H1 (cell line): Measurements from ENCODE around the gene ADAMTS20. TPM values are rescaled to one million over a fixed set of nuclear protein-coding genes. Genes with fewer than 3 reads are reported as not detected.

Experiments
- CTCF ChIA-PET: fragments of 300-600 bp; sonication (Branson Sonifier 250); formaldehyde crosslinking; loops from one replicate; lab custom pipeline; 2021; ENCODE audit not compliant: partially characterized antibody; lab: Charles Lee
- POLR2A ChIA-PET: fragments of 300-600 bp; sonication (Branson Sonifier 250); formaldehyde crosslinking; loops from one replicate; lab custom pipeline; 2021; ENCODE audit warnings: inconsistent platforms; ENCODE audit not compliant: partially characterized antibody; lab: Charles Lee
- DNase-seq, 2 experiments: peaks; one replicate each; pipeline versions ENCODE4 v3.0.0 to v3.0.0-alpha.2; 2010 to 2022; ENCODE audit warnings: low spot score in 2 of 2, low read depth in 1 of 2, mixed read lengths in 1 of 2
- FAIRE-seq: peaks from 2 replicates; lab custom pipeline; 2011; peaks lifted over from hg19 to GRCh38; lab: Jason Lieb, UNC
- H2AFZ ChIP-seq: 2 replicates; pipeline ENCODE4 v1.8.1; 2012; ENCODE audit warnings: low read length, inconsistent platforms
- H2AK5ac ChIP-seq: 2 replicates; pipeline ENCODE4 v1.6.1; 2013; ENCODE audit warnings: low read depth, low read length
- H2BK120ac ChIP-seq: replicated peaks from 2 replicates; pipeline ENCODE3; 2013; ENCODE audit warnings: low read depth, low read length, inconsistent platforms
- H2BK12ac ChIP-seq: 2 replicates; pipeline ENCODE4 v1.6.1; 2013; ENCODE audit warnings: low read depth, low read length
- H2BK15ac ChIP-seq: 2 replicates; pipeline ENCODE4 v1.6.1; 2013; ENCODE audit warnings: low read length
- H2BK20ac ChIP-seq: 2 replicates; pipeline ENCODE4 v1.6.1; 2013; ENCODE audit warnings: low read length
- H2BK5ac ChIP-seq: 2 replicates; pipeline ENCODE4 v1.6.1; 2013; ENCODE audit warnings: low read depth, low read length
- H3K14ac ChIP-seq: 2 replicates; pipeline ENCODE4 v1.6.1; 2013; ENCODE audit warnings: inconsistent platforms; ENCODE audit not compliant: insufficient read length
- H3K18ac ChIP-seq: 2 replicates; pipeline ENCODE4 v1.6.1; 2013; ENCODE audit warnings: low read length; ENCODE audit errors: extremely low read depth
- H3K23ac ChIP-seq: 2 replicates; pipeline ENCODE4 v1.6.1; 2013; ENCODE audit warnings: inconsistent platforms; ENCODE audit not compliant: insufficient read length
- H3K23me2 ChIP-seq: 2 replicates; pipeline ENCODE4 v1.6.1; 2013; ENCODE audit warnings: low read depth, low read length
- H3K27ac ChIP-seq: 2 replicates; pipeline ENCODE4 v1.6.1; 2011; ENCODE audit warnings: low read depth, low read length, inconsistent platforms
- H3K27me3 ChIP-seq, 4 experiments: replicated peaks in 1 of 4; 1 replicate in 1 of 4; 2 replicates in 3 of 4; pipeline versions ENCODE4 v1.6.1 to v1.8.1; 2011 to 2013; ENCODE audit warnings: low read length in 3 of 4, mild to moderate bottlenecking in 3 of 4, inconsistent platforms in 2 of 4, mixed read lengths in 2 of 4, moderate library complexity in 1 of 4; ENCODE audit not compliant: control insufficient read depth in 3 of 4, insufficient read depth in 3 of 4; ENCODE audit errors: extremely low read depth in 1 of 4
- H3K36me3 ChIP-seq, 4 experiments: 2 replicates each; pipeline versions ENCODE4 v1.6.1 to v1.8.1; 2011 to 2013; ENCODE audit warnings: mild to moderate bottlenecking in 4 of 4, low read length in 3 of 4, moderate library complexity in 2 of 4, control low read depth in 1 of 4, inconsistent platforms in 1 of 4; ENCODE audit not compliant: insufficient read depth in 4 of 4, control insufficient read depth in 2 of 4
- H3K4ac ChIP-seq: replicated peaks from 2 replicates; pipeline ENCODE3; 2013; ENCODE audit warnings: low read length, low read depth, mixed read lengths, inconsistent platforms; ENCODE audit not compliant: insufficient read length
- H3K4me1 ChIP-seq, 4 experiments: replicated peaks in 1 of 4; 1 replicate in 1 of 4; 2 replicates in 3 of 4; pipeline versions ENCODE4 v1.6.1 to v1.8.1; 2011 to 2013; ENCODE audit warnings: low read length in 3 of 4, inconsistent platforms in 2 of 4, mixed read lengths in 1 of 4; ENCODE audit not compliant: insufficient read depth in 4 of 4, control insufficient read depth in 3 of 4
- H3K4me2 ChIP-seq, 2 experiments: 2 replicates each; pipeline versions ENCODE4 v1.6.1 to v1.8.1; 2011 to 2013; ENCODE audit warnings: low read depth in 2 of 2, low read length in 2 of 2, control low read depth in 1 of 2, inconsistent platforms in 1 of 2, mild to moderate bottlenecking in 1 of 2; ENCODE audit not compliant: insufficient read depth in 1 of 2
- H3K4me3 ChIP-seq, 4 experiments: fragments of 200-600, 300-600 bp in 1 of 4; sonication (generic), shearing (Covaris generic), sonication (Bioruptor Twin) in 1 of 4; 2 replicates each; pipeline versions ENCODE4 v1.5.1 to v1.8.1; 2011 to 2016; ENCODE audit warnings: low read length in 4 of 4, low read depth in 3 of 4, control low read depth in 2 of 4, inconsistent platforms in 2 of 4, mild to moderate bottlenecking in 2 of 4, mixed read lengths in 1 of 4, moderate library complexity in 1 of 4; ENCODE audit not compliant: insufficient read depth in 2 of 4; ENCODE audit errors: extremely low read depth in 1 of 4
- H3K56ac ChIP-seq: replicated peaks from 2 replicates; pipeline ENCODE3; 2013; ENCODE audit warnings: low read depth, mild to moderate bottlenecking, mixed read lengths, low read length, inconsistent platforms; ENCODE audit not compliant: insufficient read length
- H3K79me1 ChIP-seq: 2 replicates; pipeline ENCODE4 v1.6.1; 2013; ENCODE audit warnings: low read depth, low read length, control low read depth
- H3K79me2 ChIP-seq, 2 experiments: 2 replicates each; pipeline versions ENCODE4 v1.6.1 to v1.8.1; 2012 to 2013; ENCODE audit warnings: low read length in 2 of 2, mild to moderate bottlenecking in 2 of 2, inconsistent platforms in 1 of 2; ENCODE audit not compliant: insufficient read depth in 2 of 2, control insufficient read depth in 1 of 2
- H3K9ac ChIP-seq, 4 experiments: replicated peaks in 1 of 4; 1 replicate in 1 of 4; 2 replicates in 3 of 4; pipeline versions ENCODE4 v1.6.1 to v1.8.1; 2011 to 2013; ENCODE audit warnings: low read depth in 3 of 4, low read length in 3 of 4, control low read depth in 2 of 4, mild to moderate bottlenecking in 2 of 4, moderate library complexity in 2 of 4, inconsistent platforms in 1 of 4; ENCODE audit errors: extremely low read depth in 1 of 4
- H3K9me3 ChIP-seq, 2 experiments: 2 replicates each; pipeline versions ENCODE4 v1.6.1 to v1.8.1; 2012 to 2013; ENCODE audit warnings: mild to moderate bottlenecking in 2 of 2, moderate library complexity in 2 of 2, control low read depth in 1 of 2, inconsistent platforms in 1 of 2, low read depth in 1 of 2, low read length in 1 of 2, mixed read lengths in 1 of 2; ENCODE audit not compliant: insufficient read depth in 2 of 2
- H4K20me1 ChIP-seq, 2 experiments: replicated peaks in 1 of 2; 2 replicates each; pipeline versions ENCODE3 to v1.8.1; 2011 to 2013; ENCODE audit warnings: inconsistent platforms in 2 of 2, low read length in 2 of 2, mild to moderate bottlenecking in 1 of 2; ENCODE audit not compliant: insufficient read depth in 2 of 2, control insufficient read depth in 1 of 2
- H4K5ac ChIP-seq: 2 replicates; pipeline ENCODE4 v1.6.1; 2013; ENCODE audit warnings: low read length, low read depth, mixed read lengths, inconsistent platforms; ENCODE audit not compliant: insufficient read length
- H4K8ac ChIP-seq: 2 replicates; pipeline ENCODE4 v1.8.0; 2013; ENCODE audit warnings: mild to moderate bottlenecking, moderate library complexity, low read length, inconsistent platforms; ENCODE audit not compliant: insufficient read depth; ENCODE audit errors: extremely low read depth
- H4K91ac ChIP-seq: replicated peaks from 2 replicates; pipeline ENCODE3; 2013; ENCODE audit warnings: low read length, mixed read lengths, inconsistent platforms; ENCODE audit not compliant: insufficient read length
- TAF7 ChIP-seq: optimal IDR thresholded peaks from 2 replicates; pipeline ENCODE3; 2011; ENCODE audit warnings: low read depth, mild to moderate bottlenecking, inconsistent platforms, low read length, moderate library complexity, borderline replicate concordance
- WGBS, 2 experiments: shearing (Covaris generic) in 1 of 2; methylation state at CpG; one replicate each; pipeline versions ENCODE4 v1.1.6 to v1.1.7; 2013 to 2015; ENCODE audit warnings: low lambda C conversion rate in 2 of 2, mixed read lengths in 2 of 2, inconsistent platforms in 1 of 2, low coverage in 1 of 2, missing lambda C conversion rate in 1 of 2; ENCODE audit not compliant: insufficient replicate concordance in 2 of 2, insufficient coverage in 1 of 2, insufficient read length in 1 of 2; ENCODE audit errors: extremely low coverage in 1 of 2, missing lambda C conversion rate in 1 of 2; 5-methylcytosine and 5-hydroxymethylcytosine counted together
- polyA plus RNA-seq, 7 experiments: library from polyadenylated mRNA; depleted of rRNA in 3 of 7; stranded (reverse) in 5 of 7; unstranded in 2 of 7; fragments of >200 nt in 5 of 7; fragments of 200-250 nt in 2 of 7; gene quantifications; 1 replicate in 5 of 7; 2 replicates in 1 of 7; 4 replicates in 1 of 7; pipeline versions ENCODE4 v1.2.1 to v1.2.3, GENCODE V29; 2011 to 2013; ENCODE audit warnings: missing spikeins in 2 of 7, mixed read lengths in 2 of 7
- total RNA-seq: library from RNA; stranded (reverse); fragmentation: NEBNext Ultra II Directional; extraction: Animal tissue kit (Norgen Biotek cat#: 25700); gene quantifications from 2 replicates; pipeline ENCODE4 v1.2.1, GENCODE V29; 2021

ADAMTS20 gene
- total and polyA plus RNA-seq, 2 of the 8 experiments (the other 6 are each of a cell fraction or from before 2014, with no cell fraction given) = 2.9 to 5.1 TPM

DNA sequence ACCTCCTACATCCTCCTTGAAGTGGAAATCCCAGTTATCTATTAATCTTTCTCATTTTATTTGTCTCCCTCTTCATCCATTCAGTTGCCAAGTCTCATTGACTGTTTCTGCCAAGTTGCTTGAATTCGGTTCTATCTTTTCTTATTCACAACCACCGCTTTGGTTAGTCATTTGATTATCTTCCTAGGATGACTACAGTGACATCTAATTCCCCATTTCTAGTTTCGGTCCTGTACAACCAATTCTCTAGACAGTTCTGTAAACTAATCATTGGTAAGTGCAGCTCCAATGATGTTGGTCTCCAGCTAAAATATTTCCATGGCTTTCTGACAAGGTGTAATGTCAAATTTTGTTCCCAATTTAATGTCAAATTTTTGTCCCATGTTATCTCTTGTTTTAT lies 220.1 kb downstream of the ADAMTS20 start:
- POLR2A ChIA-PET = no interaction called here
- H3K27me3 ChIP-seq = no peaks in the 10 kb centered on the region
- FAIRE-seq (no peak), DNase-seq (no peak)
- no peak for TF ChIP-seq TAF7
- H2AFZ ChIP-seq = no peak overlapping the region
- no peak overlapping the region for H2BK120ac ChIP-seq
- no peak overlapping the region for H3K23ac ChIP-seq
- H4K5ac ChIP-seq = no peak overlapping the region
- no peak overlapping the region for H2BK20ac ChIP-seq
- no peak overlapping the region for H3K56ac ChIP-seq
- H3K4ac ChIP-seq = no peak overlapping the region
- no peak overlapping the region for H3K4me2 ChIP-seq
- no peaks in the 10 kb centered on the region for H3K79me1 ChIP-seq
- no peak overlapping the region for H4K8ac ChIP-seq
- no peaks in the 10 kb centered on the region; a peak in 1 of 8 replicates for H3K36me3 ChIP-seq
- WGBS, 2 experiments = 98% methylated on average over 3 of the region's 3 CpGs; no CpG with 5 or more reads in 1 of the 2 experiments
- no peaks in the 10 kb centered on the region for H3K79me2 ChIP-seq
- no peaks in the 10 kb centered on the region for H3K4me1 ChIP-seq
- H2AK5ac ChIP-seq = no peak overlapping the region
- H2BK5ac ChIP-seq = no peak overlapping the region
- H3K9ac ChIP-seq = no peak overlapping the region
- CTCF ChIA-PET = no interaction called here
- peaks cover 0 to 3% of the 10 kb centered on the region in 2 experiments; a peak in 1 of 4 replicates for H3K9me3 ChIP-seq
- no peak overlapping the region for H3K4me3 ChIP-seq
- H3K27ac ChIP-seq = no peak overlapping the region
- H2BK12ac ChIP-seq = no peak overlapping the region
- H2BK15ac ChIP-seq = no peak overlapping the region
- no peaks in the 10 kb centered on the region for H4K20me1 ChIP-seq
- no peak overlapping the region for H4K91ac ChIP-seq
- H3K23me2 ChIP-seq = no peaks in the 10 kb centered on the region
- H3K14ac ChIP-seq = no peak overlapping the region
- no peak overlapping the region for H3K18ac ChIP-seq
